NCI-H2227 (cell line): Measurements from ENCODE around the gene PTPRG.
"Not testable (repeated sequence)": the region's sequence is repeated elsewhere in the genome, so short reads cannot be mapped to it uniquely, and the experiment has no call there.

ENCODE experiments used
- DNase-seq: peaks from one replicate; lab custom pipeline; 2025; ENCODE audit not compliant: unreplicated experiment; lab: John Stamatoyannopoulos, UW

PTPRG gene

GRCh38 chr3:61816304-61816703 is 254.9 kb downstream of the PTPRG start:
- DNase-seq = not testable (repeated sequence)

- no peak for DNase-seq
Measured at GRCh38 chr3:61819861-61820260, 258.5 kb downstream of the PTPRG start.

GRCh38 chr3:61820306-61820992 is 259.1 kb downstream of the PTPRG start:
- DNase-seq = no peak

- DNase-seq = no peak
Measured at GRCh38 chr3:61821823-61822251, 260.5 kb downstream of the PTPRG start.

GRCh38 chr3:61822588-61822987 is 261.2 kb downstream of the PTPRG start:
- no peak for DNase-seq

- DNase-seq = no peak
Measured at GRCh38 chr3:61824553-61825135, 263.3 kb downstream of the PTPRG start.

GRCh38 chr3:61826161-61826560 is 264.8 kb downstream of the PTPRG start:
- no peak for DNase-seq

GRCh38 chr3:61828184-61828874 is 267.0 kb downstream of the PTPRG start:
- no peak for DNase-seq

- DNase-seq = no peak
Measured at GRCh38 chr3:61828880-61829721, 267.7 kb downstream of the PTPRG start.

- DNase-seq = no peak
Measured at GRCh38 chr3:61829722-61830350, 268.5 kb downstream of the PTPRG start.

- DNase-seq = no peak
Measured at GRCh38 chr3:61831973-61832372, 270.6 kb downstream of the PTPRG start.

- DNase-seq = no peak
Measured at GRCh38 chr3:61832375-61833229, 271.2 kb downstream of the PTPRG start.

GRCh38 chr3:61839256-61839655 is 277.9 kb downstream of the PTPRG start:
- no peak for DNase-seq

- no peak for DNase-seq
Measured at GRCh38 chr3:61841111-61841845, 279.9 kb downstream of the PTPRG start.

- no peak for DNase-seq
Measured at GRCh38 chr3:61841988-61842387, 280.6 kb downstream of the PTPRG start.

- DNase-seq = no peak
Measured at GRCh38 chr3:61844346-61844745, 283.0 kb downstream of the PTPRG start.

GRCh38 chr3:61846488-61846887 is 285.1 kb downstream of the PTPRG start:
- DNase-seq = no peak

- no peak for DNase-seq
Measured at GRCh38 chr3:61847784-61848462, 286.6 kb downstream of the PTPRG start.

GRCh38 chr3:61848885-61849284 is 287.5 kb downstream of the PTPRG start:
- DNase-seq = no peak
